Thoracic aorta (tissue), 2 donors: ENCODE data around the gene ZFAND3. TPM values are rescaled to one million over a fixed set of nuclear protein-coding genes. Genes with fewer than 3 reads are reported as not detected.

Experiments
- ATAC-seq: fragments of 150-250 bp; one replicate; pipeline ENCODE4 v1.8.0; 2017; ENCODE audit warnings: low read depth; ENCODE audit not compliant: insufficient number of reproducible peaks, low FRiP score
- DNase-seq: peaks from one replicate; pipeline ENCODE4 v3.0.0-alpha.2; 2020; ENCODE audit warnings: low spot score
- H3K27ac ChIP-seq, 2 donors: fragments of 200-600 bp; sonication (generic); 1 replicate in 1 of 2; 2 replicates in 1 of 2; pipeline ENCODE4 v1.5.1; 2016; ENCODE audit warnings: mild to moderate bottlenecking in 2 of 2, moderate library complexity in 2 of 2
- H3K27me3 ChIP-seq: fragments of 200-600 bp; sonication (generic); replicated peaks from 2 replicates; pipeline ENCODE4 v1.6.0; 2016; ENCODE audit warnings: mild to moderate bottlenecking; ENCODE audit not compliant: insufficient read depth
- H3K36me3 ChIP-seq: fragments of 200-600 bp; sonication (generic); one replicate; pipeline ENCODE4 v1.5.1; 2016
- H3K4me1 ChIP-seq, 2 donors: fragments of 200-600 bp; sonication (generic); 1 replicate in 1 of 2; 2 replicates in 1 of 2; pipeline versions ENCODE4 v1.5.1 to v1.6.0; 2016; ENCODE audit warnings: low read depth in 2 of 2, mild to moderate bottlenecking in 1 of 2; ENCODE audit not compliant: control insufficient read depth in 1 of 2
- H3K4me3 ChIP-seq: fragments of 200-600 bp; sonication (generic); 2 replicates; pipeline ENCODE4 v1.5.1; 2016; ENCODE audit warnings: mild to moderate bottlenecking
- H3K9me3 ChIP-seq: fragments of 200-600 bp; sonication (generic); 2 replicates; pipeline ENCODE4 v1.5.1; 2016
- CTCF ChIP-seq: fragments of 200-600 bp; sonication (generic); IDR thresholded peaks from one replicate; pipeline ENCODE4 v1.5.1; 2019; ENCODE audit warnings: antibody characterized with exemption
- total RNA-seq, 2 donors: library from RNA; depleted of rRNA; stranded (reverse); fragments of >200 nt; gene quantifications; one replicate each; pipeline versions ENCODE4 v1.1.0 to v1.2.3, GENCODE V29; 2016

Gene ZFAND3
- 10 to 100 TPM; 45.4 to 56.2 TPM for total RNA-seq

GRCh38 chr6:37819177-37819801 is at the start of gene ZFAND3:
TSS of gene ZFAND3 (plus strand) at chr6:37819727. CDS start at chr6:37819946, 219 bp downstream.
- H3K4me3 ChIP-seq, result peak within 1 kb of the TSS; percentile 85
- no peaks in the 10 kb centered on the region for H3K9me3 ChIP-seq
- H3K27me3 ChIP-seq, result no peaks in the 10 kb centered on the region
- H3K4me1 ChIP-seq, result peaks cover 27 to 45% of the 10 kb centered on the region in 2 donors
- ATAC-seq (peak; percentile 95), DNase-seq (peak; percentile 84)
- peak within 1 kb of the TSS; percentile 90 to 96 for H3K27ac ChIP-seq
- TF ChIP-seq CTCF, result peak; percentile 15
- no peaks in the 10 kb centered on the region for H3K36me3 ChIP-seq

- DNase-seq, result no peak
- H3K27me3 ChIP-seq, result no peaks in the 10 kb centered on the region
- no peak for ATAC-seq
- H3K36me3 ChIP-seq, result no peaks in the 10 kb centered on the region
- TF ChIP-seq CTCF, result no peak
- no peaks in the 10 kb centered on the region for H3K4me1 ChIP-seq
- no peak overlapping the region for H3K27ac ChIP-seq
- H3K9me3 ChIP-seq, result no peaks in the 10 kb centered on the region
- no peak overlapping the region for H3K4me3 ChIP-seq
Measured at GRCh38 chr6:37774028-37774680, 45.4 kb upstream of the ZFAND3 start.

- TF ChIP-seq CTCF, result no peak
- no peak overlapping the region for H3K4me3 ChIP-seq
Measured at GRCh38 chr6:37776566-37776965, 43.0 kb upstream of the ZFAND3 start.

GRCh38 chr6:37777272-37777834 is 42.2 kb upstream of the ZFAND3 start:
- Histone ChIP-seq H3K9me3 (no peaks in the 10 kb centered on the region), H3K27ac (no peak overlapping the region), H3K4me3 (no peak overlapping the region), H3K27me3 (no peaks in the 10 kb centered on the region), H3K36me3 (no peaks in the 10 kb centered on the region), H3K4me1 (no peaks in the 10 kb centered on the region)
- no peak for TF ChIP-seq CTCF
- DNase-seq, result no peak
- ATAC-seq, result no peak

More at GRCh38 chr6:37776566-37776965, 43.0 kb upstream of the ZFAND3 start:
- no peak overlapping the region for H3K27ac ChIP-seq
- H3K4me1 ChIP-seq, result no peaks in the 10 kb centered on the region
- no peaks in the 10 kb centered on the region for H3K27me3 ChIP-seq
- ATAC-seq (no peak), DNase-seq (no peak)
- H3K36me3 ChIP-seq, result no peaks in the 10 kb centered on the region
- H3K9me3 ChIP-seq, result no peaks in the 10 kb centered on the region

GRCh38 chr6:37779111-37779800 is 40.3 kb upstream of the ZFAND3 start:
- no peaks in the 10 kb centered on the region for H3K36me3 ChIP-seq
- H3K27ac ChIP-seq, result no peak overlapping the region
- DNase-seq (no peak), ATAC-seq (no peak)
- TF ChIP-seq CTCF, result no peak
- H3K4me1 ChIP-seq, result peaks cover 6 to 13% of the 10 kb centered on the region in 2 donors
- H3K4me3 ChIP-seq, result no peak overlapping the region
- H3K9me3 ChIP-seq, result no peaks in the 10 kb centered on the region
- no peaks in the 10 kb centered on the region for H3K27me3 ChIP-seq
